WTC11 (cell line): ENCODE data around the gene LTV1. TPM values are rescaled to one million over a fixed set of nuclear protein-coding genes. Genes with fewer than 3 reads are reported as not detected.

Experiments used
- ATAC-seq: fragments of 200-7000 bp; cut with Tn5 transposase; 2 replicates; pipeline ENCODE4 v1.10.0; 2021; ENCODE audit warnings: mild to moderate bottlenecking, moderate library complexity
- CTCF ChIA-PET: fragments of 300-600 bp; sonication (Branson Sonifier 250); formaldehyde crosslinking; loops from one replicate; lab custom pipeline; 2021; ENCODE audit warnings: antibody characterized with exemption; lab: Charles Lee
- POLR2A ChIA-PET: fragments of 350-600 bp; sonication (Branson Sonifier 250); formaldehyde crosslinking; loops from one replicate; lab custom pipeline; 2021; ENCODE audit warnings: antibody characterized with exemption; lab: Charles Lee
- DNase-seq: peaks from one replicate; pipeline ENCODE4 v3.0.0; 2021; ENCODE audit warnings: low spot score
- H3K27ac Mint-ChIP-seq: 2 replicates; pipeline ENCODE4 v1.8.0; 2021; ENCODE audit warnings: mixed read lengths
- H3K27me3 Mint-ChIP-seq: 2 replicates; pipeline ENCODE4 v1.8.0; 2021; ENCODE audit warnings: low read depth, mild to moderate bottlenecking, moderate library complexity, mixed read lengths
- H3K36me3 Mint-ChIP-seq: 2 replicates; pipeline ENCODE4 v1.8.0; 2021; ENCODE audit warnings: mixed read lengths
- H3K4me1 Mint-ChIP-seq: 2 replicates; pipeline ENCODE4 v1.8.0; 2022; ENCODE audit warnings: mixed read lengths
- H3K4me3 Mint-ChIP-seq: 2 replicates; pipeline ENCODE4 v1.8.0; 2021; ENCODE audit warnings: mild to moderate bottlenecking, moderate library complexity, mixed read lengths
- H3K9me3 Mint-ChIP-seq: 2 replicates; pipeline ENCODE4 v1.8.0; 2021; ENCODE audit warnings: mixed read lengths
- CDX4 ChIP-seq: fragments of 250-450 bp; sonication (Bioruptor Pico); IDR thresholded peaks from 2 replicates; pipeline ENCODE4 v1.9.0; 2021; ENCODE audit warnings: moderate library complexity, mild to moderate bottlenecking, inconsistent platforms, borderline replicate concordance
- CREB1 ChIP-seq: sonication (generic); formaldehyde crosslinking; IDR thresholded peaks from 2 replicates; pipeline ENCODE4 v1.8.0; 2023; ENCODE audit warnings: mild to moderate bottlenecking, missing genetic modification reagents
- FOXP4 ChIP-seq: sonication (generic); formaldehyde crosslinking; IDR thresholded peaks from 2 replicates; pipeline ENCODE4 v1.8.0; 2022; ENCODE audit warnings: mild to moderate bottlenecking, missing genetic modification reagents
- ZBTB43 ChIP-seq: sonication (generic); formaldehyde crosslinking; IDR thresholded peaks from 2 replicates; pipeline ENCODE4 v1.8.1; 2023; ENCODE audit warnings: mild to moderate bottlenecking, missing genetic modification reagents
- ZNF121 ChIP-seq: sonication (generic); formaldehyde crosslinking; IDR thresholded peaks from 2 replicates; pipeline ENCODE4 v1.8.0; 2023; ENCODE audit warnings: missing genetic modification reagents
- ZNF396 ChIP-seq: fragments of 250-450 bp; sonication (Bioruptor Pico); IDR thresholded peaks from 2 replicates; pipeline ENCODE4 v1.8.0; 2021; ENCODE audit warnings: mild to moderate bottlenecking, moderate library complexity, borderline replicate concordance
- ZNF671 ChIP-seq: fragments of 250-450 bp; sonication (Bioruptor Pico); IDR thresholded peaks from 2 replicates; pipeline ENCODE4 v1.8.0; 2021; ENCODE audit warnings: mild to moderate bottlenecking
- total RNA-seq: library from RNA; stranded (reverse); gene quantifications from 3 replicates; pipeline ENCODE4 v1.2.3, GENCODE V29; 2021
- TF ChIP-seq, protein P1 (sequence below): sonication (generic); formaldehyde crosslinking; IDR thresholded peaks from 2 replicates; pipeline ENCODE4 v1.8.1; 2022; ENCODE audit warnings: low read depth, mild to moderate bottlenecking, moderate library complexity, missing genetic modification reagents, borderline replicate concordance
- TF ChIP-seq, protein P2 (sequence below): sonication (generic); formaldehyde crosslinking; IDR thresholded peaks from 2 replicates; pipeline ENCODE4 v1.8.0; 2023; ENCODE audit warnings: mild to moderate bottlenecking, missing genetic modification reagents

Gene LTV1
- total RNA-seq, 1 experiment from 2014 or later: 37.7 TPM

DNA sequence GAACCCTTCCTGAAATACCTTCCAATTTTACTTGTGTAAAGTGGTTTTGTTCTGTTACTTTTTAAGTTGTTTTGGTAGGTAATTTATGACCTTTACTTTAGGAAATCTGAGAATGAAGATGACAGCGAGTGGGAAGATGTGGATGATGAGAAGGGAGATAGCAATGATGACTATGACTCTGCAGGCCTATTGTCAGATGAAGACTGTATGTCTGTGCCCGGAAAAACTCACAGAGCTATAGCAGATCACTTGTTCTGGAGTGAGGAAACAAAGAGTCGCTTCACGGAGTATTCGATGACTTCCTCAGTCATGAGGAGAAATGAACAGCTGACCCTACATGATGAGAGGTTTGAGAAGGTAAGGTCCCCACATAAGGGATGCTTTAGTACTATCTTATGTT lies 14.5 kb downstream of the LTV1 start:
- ChIA-PET POLR2A (no interaction called here), CTCF (no interaction called here)
- H3K36me3 Mint-ChIP-seq: peaks cover 86% of the 10 kb centered on the region
- no peaks in the 10 kb centered on the region for H3K27me3 Mint-ChIP-seq
- H3K4me1 Mint-ChIP-seq: peaks cover 8% of the 10 kb centered on the region; the same call in 1 of the 2 replicates
- ATAC-seq: no peak
- TF ChIP-seq, protein P1, sequence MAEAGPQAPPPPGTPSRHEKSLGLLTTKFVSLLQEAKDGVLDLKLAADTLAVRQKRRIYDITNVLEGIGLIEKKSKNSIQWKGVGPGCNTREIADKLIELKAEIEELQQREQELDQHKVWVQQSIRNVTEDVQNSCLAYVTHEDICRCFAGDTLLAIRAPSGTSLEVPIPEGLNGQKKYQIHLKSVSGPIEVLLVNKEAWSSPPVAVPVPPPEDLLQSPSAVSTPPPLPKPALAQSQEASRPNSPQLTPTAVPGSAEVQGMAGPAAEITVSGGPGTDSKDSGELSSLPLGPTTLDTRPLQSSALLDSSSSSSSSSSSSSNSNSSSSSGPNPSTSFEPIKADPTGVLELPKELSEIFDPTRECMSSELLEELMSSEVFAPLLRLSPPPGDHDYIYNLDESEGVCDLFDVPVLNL (CRISPR knock-in tag): no peak
- TF ChIP-seq FOXP4 (CRISPR knock-in tag) (no peak), CDX4 (CRISPR knock-in tag) (no peak)
- no peaks in the 10 kb centered on the region for H3K9me3 Mint-ChIP-seq
- H3K27ac Mint-ChIP-seq: no peak overlapping the region
- H3K4me3 Mint-ChIP-seq: no peak overlapping the region
- DNase-seq: no peak

DNA sequence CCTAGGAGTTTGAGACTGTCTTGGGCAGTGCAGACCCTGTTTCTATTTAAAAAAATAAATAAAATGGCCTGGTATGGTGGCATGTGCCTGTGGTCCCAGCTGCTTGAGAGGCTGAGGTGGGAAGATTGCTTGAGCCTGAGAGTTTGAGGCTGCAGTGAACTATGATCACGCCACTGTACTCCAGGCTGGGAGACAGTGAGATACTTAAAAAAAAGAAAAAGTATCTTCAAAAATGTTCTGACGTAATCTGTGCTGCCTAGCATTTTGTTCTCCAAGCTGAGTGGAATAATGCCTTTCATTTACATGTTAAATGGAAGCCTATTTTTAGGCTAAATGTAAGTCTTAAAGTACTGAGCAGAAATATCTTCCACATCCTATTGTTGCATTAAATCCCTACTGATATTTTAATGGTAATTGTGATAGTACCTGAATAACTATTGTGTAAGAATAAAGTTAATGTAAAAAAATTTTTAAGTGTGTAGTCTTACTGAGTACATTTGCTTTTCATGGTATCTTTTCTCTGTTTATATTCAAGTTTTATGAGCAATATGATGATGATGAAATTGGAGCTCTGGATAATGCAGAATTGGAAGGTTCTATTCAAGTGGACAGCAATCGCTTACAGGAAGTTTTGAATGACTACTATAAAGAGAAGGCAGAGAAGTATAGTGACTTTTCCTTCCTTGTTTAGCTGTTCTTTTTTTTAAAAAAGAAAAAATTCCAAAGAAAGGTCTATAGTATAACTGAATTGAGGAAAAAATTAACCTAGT lies 16.9 kb downstream of the LTV1 start:
- no peaks in the 10 kb centered on the region for H3K27me3 Mint-ChIP-seq
- CTCF ChIA-PET: no interaction called here

More for the DNA sequence above, 16.9 kb downstream of the LTV1 start:
- no peak for DNase-seq
- H3K36me3 Mint-ChIP-seq: peaks cover 80% of the 10 kb centered on the region
- no peak for ATAC-seq
- TF ChIP-seq CREB1 (CRISPR knock-in tag) (no peak), FOXP4 (CRISPR knock-in tag) (no peak), ZBTB43 (CRISPR knock-in tag) (no peak), ZNF671 (CRISPR knock-in tag) (no peak), ZNF396 (no peak), ZNF121 (CRISPR knock-in tag) (no peak)
- TF ChIP-seq, protein P2, sequence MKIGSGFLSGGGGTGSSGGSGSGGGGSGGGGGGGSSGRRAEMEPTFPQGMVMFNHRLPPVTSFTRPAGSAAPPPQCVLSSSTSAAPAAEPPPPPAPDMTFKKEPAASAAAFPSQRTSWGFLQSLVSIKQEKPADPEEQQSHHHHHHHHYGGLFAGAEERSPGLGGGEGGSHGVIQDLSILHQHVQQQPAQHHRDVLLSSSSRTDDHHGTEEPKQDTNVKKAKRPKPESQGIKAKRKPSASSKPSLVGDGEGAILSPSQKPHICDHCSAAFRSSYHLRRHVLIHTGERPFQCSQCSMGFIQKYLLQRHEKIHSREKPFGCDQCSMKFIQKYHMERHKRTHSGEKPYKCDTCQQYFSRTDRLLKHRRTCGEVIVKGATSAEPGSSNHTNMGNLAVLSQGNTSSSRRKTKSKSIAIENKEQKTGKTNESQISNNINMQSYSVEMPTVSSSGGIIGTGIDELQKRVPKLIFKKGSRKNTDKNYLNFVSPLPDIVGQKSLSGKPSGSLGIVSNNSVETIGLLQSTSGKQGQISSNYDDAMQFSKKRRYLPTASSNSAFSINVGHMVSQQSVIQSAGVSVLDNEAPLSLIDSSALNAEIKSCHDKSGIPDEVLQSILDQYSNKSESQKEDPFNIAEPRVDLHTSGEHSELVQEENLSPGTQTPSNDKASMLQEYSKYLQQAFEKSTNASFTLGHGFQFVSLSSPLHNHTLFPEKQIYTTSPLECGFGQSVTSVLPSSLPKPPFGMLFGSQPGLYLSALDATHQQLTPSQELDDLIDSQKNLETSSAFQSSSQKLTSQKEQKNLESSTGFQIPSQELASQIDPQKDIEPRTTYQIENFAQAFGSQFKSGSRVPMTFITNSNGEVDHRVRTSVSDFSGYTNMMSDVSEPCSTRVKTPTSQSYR (CRISPR knock-in tag): no peak
- TF ChIP-seq, all 79 proteins: peak for 0
- POLR2A ChIA-PET: interaction anchor here (0.7 kb wide), 1 partner anchor 1264 kb away, joined by 3 read pairs; no protein-coding TSS in a partner anchor
- Mint-ChIP-seq H3K9me3 (no peaks in the 10 kb centered on the region), H3K4me1 (peaks cover 8% of the 10 kb centered on the region; the same call in 1 of the 2 replicates), H3K4me3 (no peak overlapping the region), H3K27ac (no peak overlapping the region)
